Epidermal melanocyte (primary cell): ENCODE results near the gene ZBTB48.
A peak's percentile ranks its signal among the peaks of the same experiment; 100 is the strongest.
"Not testable (repeated sequence)": the region's sequence is repeated elsewhere in the genome, so short reads cannot be mapped to it uniquely, and the experiment has no call there.

ENCODE experiments used
- DNase-seq: peaks from one replicate; pipeline ENCODE4 v3.0.0; 2011; ENCODE audit warnings: low spot score; ENCODE audit not compliant: insufficient read length

The ZBTB48 gene

GRCh38 chr1:6591222-6591621 lies 11.4 kb downstream of the ZBTB48 start:
- DNase-seq: no peak

DNA sequence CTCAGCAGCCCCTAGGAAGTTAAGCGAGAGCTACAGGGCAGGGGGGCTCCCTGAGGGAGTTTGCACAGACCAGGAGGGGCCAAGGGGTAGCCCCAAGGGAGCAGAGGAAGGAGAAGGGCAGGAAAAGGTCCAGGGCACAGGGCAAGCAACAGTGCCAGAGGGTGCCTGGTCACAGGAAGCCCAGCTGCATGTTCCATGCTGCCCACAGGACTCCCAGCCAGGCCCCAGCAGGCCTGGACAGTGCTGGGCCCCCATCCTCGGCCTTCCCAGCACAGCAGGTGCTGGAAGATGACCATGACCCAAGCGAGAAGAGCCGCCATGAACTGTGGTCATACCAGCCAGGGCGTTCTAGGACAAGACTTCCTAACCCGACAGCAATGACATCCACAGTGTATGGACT lies 11.8 kb downstream of the ZBTB48 start:
- DNase-seq: no peak

DNA sequence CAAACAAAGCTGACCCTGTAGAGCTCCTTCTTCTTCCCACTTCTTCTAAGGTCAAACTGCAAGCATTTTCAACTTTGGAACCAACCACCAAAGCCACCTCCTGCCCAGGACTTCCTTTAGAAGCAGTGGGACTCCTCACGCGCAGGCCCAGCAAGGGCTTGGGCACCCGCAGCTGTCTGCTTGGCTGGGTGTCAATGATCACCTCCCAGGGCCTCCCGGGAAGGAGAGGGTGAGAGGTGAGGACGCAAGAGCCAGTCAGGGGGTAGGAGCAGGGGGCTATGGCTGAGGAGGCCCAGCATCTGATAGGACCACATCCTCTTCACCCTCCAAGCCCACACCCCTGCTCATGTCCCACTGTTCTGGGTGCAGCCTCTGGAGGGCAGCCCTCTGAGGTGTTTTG lies 12.6 kb downstream of the ZBTB48 start:
- no peak for DNase-seq

DNA sequence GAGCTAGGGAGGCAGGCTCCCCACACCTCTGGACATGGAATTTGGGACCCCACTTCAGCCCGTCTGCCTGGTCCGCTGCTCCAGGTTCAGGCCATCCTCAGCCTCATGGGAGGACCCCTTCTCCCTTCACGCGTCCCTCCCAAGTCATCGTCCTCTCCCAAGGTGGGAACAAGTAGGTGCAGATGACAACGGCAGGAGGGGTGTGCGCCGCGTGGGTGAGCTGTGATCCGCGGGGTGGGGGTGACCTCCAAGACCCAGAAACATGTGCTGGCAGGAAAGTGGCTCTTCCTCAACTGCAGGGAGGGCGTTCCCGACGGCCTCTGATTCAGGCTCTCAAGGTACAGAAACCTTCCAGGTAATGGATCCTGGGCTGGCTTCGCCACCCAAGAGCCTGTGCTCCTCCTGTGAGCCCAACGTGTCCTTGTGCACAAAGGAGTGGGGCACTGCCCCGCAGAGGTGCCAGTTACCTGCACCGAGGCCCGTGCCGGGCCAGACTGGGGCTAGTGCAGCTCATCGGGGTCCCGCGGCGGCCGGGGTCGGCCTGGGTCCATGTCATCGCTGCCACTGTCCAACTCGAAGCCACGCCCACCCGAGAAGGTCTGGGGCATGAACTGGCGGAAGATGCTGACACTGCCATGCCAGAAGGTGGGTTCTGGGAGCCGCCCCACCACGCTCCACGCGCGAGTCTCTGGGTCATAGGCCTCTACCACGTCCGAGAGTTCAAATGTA lies 13.2 kb downstream of the ZBTB48 start:
- DNase-seq: no peak

DNA sequence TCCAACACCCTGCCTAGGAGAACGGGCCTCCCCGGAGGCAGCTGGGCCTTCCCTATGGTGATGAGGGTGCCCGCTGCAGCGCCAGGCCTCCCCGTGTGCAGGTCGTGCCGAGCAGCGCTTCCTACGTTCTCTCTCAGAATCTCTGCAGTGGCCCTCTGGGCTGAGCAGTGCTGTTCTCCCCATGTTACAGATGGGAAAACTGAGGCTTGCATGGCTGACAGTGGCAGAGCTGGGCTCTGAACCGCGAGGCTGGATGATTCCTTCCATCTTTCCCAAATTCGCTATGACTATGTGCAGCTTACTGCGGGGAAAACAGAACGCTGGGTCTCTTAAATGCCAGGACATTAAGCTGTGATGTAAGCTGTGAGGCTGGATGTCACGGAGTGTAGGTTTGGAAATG lies 14.0 kb downstream of the ZBTB48 start:
- DNase-seq: no peak

- DNase-seq: no peak
These were observed 15.4 kb downstream of the ZBTB48 start for GRCh38 chr1:6594977-6595740.

DNA sequence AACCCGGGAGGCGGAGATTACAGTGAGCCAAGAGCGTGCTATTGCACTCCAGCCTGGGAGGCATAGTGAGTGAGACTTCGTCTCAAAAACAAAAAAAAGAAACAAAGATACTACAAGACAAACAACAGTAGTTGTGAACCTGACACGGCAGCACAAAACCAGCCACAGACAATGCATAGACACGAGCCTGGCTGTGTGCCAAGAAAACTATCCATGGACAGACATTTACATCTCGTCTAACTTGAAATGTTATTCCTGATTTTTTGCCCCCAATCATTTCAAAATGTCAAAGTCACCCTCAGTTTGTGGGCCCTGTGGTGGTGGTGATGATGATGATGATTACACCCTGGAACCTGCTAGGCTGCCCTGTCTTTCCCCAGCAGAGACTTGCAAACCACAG lies 16.6 kb downstream of the ZBTB48 start:
- DNase-seq: no peak

GRCh38 chr1:6596886-6597776 lies 17.3 kb downstream of the ZBTB48 start:
- DNase-seq: no peak

- DNase-seq: no peak
These were observed 18.0 kb downstream of the ZBTB48 start for GRCh38 chr1:6597777-6598131.

- no peak for DNase-seq
These were observed 19.6 kb downstream of the ZBTB48 start for GRCh38 chr1:6599141-6599975.

- not testable (repeated sequence) for DNase-seq
These were observed 20.2 kb downstream of the ZBTB48 start for GRCh38 chr1:6599991-6600390.

DNA sequence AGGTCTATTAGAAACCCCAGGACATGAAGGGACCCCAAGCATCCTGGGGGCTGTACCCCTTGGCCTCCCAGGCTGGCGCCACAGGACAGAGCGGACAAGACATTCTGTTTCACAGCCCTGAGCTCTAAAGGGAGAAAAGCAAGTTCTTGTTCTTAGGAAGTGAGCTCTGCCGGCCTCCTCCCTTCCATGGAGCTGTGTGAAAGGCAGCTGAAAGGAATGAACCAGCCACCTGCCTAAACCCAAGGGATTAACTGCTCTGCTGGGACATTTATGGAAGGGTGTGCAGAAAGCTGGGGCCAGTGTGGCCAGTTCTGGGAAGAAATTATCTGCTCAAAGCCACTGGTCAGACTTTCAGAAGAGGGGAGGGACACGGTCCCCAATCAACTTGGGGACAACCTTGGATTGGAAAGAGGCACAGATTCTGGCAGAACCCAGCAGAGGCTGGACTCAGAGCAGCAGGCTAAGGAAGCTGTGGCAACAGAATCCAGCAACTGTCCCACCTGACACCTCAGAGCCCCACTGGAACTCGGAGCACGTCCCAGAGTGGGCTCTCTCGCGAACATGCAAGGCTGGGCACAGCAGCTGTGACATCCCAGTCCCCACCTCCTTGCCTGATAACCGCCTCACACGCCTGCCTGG lies 20.7 kb downstream of the ZBTB48 start:
- no peak for DNase-seq

DNA sequence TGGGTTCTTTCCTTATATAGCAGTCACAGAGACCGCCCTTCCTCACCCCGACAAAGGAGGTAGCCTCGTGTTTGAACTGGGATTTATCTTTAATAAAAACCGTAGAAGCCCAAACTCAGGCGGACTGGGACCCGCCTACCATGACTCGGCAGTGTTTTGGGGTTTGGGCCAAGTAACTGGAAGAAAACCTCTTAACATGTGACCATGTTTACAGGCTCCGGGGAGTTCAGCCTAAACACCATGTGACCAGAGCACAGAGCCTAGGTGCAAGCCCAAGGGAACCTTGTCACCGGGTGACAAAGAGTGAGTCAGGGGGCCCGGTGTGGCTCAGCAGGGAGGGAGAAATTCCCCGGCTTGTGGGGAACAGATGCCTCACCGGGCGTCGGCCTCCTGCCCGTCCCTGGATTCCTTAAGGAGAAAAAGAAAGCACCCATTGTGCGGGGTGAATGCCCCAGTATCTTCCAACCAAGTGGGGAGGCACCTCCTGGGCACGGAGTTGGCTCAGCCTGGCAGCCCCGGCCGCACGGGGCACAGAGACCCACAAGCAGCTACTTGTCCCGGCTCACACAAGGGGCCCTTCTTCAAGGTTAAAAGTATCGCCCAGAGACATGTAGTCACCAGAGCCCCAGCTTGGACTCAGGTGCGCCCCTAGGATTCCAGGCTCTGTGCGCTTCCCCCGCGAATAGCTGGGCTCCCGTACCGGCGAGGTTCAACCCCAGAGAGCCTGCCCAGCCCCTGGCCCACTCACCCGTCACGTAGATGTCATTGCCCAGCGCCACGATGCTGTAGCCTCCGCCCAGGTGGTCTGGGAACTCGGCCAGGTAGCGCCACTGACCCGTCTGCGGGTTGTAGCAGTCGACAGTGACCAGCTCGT lies 21.5 kb downstream of the ZBTB48 start:
- peak; percentile 87 for DNase-seq

DNA sequence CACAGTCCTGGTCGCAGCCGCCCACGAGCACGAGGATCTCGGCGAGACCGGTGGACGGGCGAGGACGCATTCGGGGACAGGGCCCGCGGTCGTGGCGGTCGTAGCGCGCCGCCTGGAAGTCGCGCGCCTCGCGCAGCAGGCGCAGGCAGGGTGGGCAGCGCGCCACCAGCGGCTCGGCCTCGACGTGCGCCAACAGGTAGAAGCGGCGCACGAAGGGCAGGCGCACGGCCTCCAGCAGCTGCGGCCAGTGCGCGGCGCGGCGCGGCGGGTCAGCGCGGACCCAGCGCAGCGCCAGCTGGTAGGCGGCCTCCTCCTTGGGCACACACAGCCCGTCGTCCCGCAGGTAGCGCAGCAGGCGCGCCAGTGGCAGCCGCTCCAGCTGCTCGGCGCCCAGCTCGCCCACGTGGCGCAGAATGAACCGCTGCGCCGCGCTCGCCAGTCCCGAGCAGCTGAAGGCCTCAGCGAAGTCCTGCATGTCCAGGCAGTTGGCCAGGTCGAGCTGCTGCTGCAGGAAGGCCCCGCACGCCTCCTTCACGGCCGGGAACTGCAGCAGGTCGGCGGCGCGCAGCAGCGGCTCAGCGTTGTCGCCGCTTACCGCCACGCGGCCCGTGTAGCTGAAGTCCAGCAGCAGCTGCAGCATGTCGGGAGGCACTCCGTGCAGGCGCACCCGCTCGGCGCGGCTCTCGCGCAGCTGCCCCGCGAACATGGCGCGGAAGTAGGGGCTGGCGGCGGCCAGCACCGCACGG lies 22.3 kb downstream of the ZBTB48 start:
- no peak for DNase-seq

DNA sequence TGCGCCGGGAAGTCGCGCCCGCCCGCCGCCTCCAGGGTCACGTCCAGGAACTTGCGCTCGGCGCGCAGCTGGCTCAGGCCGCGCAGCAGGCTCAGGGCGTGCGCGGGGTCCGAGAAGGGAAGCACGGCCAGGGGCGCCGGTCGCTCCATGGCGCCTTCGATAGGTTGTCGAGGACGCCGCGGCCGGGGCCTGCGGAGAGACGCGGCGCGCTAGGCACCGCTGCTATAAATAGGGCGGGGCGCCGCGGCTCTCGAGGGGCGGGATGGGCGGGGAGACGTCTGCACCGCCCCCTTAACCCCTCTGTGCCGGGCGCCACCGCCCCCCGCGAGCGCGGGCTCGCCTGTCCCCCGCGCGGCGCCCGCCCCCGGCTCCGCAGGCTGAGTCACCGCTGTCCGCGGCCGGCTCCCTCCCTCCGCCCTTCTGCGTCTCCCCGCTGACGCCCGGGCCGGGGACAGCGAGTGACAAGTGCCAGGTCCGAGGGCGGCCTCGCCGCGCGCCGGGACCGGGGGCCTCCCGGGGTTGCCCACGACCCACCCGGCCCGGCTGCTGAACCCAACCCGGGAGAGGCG lies 23.0 kb downstream of the ZBTB48 start, which contains the start of gene KLHL21:
Gene KLHL21, minus strand, starts transcription at position 201 of the 569 bp plus-strand sequence. Its CDS starts 52 bp downstream, at position 149.
- DNase-seq: peak; percentile 87

- peak; percentile 87 for DNase-seq
These were observed 23.6 kb downstream of the ZBTB48 start for GRCh38 chr1:6603238-6603914.

DNA sequence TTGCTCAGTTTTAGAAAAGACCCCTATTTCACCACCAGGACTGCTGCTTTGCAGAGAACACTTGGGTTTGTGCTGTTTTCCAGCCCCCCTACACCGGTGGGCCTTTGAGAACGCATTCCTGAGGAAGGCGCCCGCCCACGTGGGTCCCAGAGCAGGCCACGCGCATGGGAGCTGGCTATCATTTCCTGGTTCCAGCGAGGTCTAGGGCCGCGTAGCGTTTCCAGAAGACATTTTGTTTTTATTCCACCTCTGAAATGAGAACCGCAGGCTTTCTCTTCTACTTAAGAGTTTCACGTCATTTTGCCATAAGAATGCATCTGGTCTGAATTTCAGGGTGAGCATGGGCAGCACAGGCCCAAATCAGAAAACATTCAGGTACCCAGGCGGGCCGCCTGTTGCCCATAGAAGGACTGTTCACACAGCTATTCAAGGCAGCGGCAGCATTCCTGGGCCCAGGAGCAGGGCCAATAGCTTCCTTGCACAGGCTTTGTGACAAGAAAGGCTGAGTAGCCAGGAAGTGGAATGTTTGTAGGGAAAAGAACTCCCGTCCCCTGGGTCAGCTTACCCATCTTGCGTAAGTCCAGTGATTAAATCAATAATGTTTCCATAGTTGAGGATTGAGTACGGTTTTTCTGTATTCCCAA lies 24.2 kb downstream of the ZBTB48 start:
- DNase-seq: no peak
